DMS114 treated with DMSO at 0.1 percent for 48 hours (cell line): Measurements from ENCODE around the gene SRGAP3.

Source experiments
- DNase-seq: peaks from one replicate; lab custom pipeline; 2025; ENCODE audit not compliant: unreplicated experiment; lab: John Stamatoyannopoulos, UW

SRGAP3 gene

DNA sequence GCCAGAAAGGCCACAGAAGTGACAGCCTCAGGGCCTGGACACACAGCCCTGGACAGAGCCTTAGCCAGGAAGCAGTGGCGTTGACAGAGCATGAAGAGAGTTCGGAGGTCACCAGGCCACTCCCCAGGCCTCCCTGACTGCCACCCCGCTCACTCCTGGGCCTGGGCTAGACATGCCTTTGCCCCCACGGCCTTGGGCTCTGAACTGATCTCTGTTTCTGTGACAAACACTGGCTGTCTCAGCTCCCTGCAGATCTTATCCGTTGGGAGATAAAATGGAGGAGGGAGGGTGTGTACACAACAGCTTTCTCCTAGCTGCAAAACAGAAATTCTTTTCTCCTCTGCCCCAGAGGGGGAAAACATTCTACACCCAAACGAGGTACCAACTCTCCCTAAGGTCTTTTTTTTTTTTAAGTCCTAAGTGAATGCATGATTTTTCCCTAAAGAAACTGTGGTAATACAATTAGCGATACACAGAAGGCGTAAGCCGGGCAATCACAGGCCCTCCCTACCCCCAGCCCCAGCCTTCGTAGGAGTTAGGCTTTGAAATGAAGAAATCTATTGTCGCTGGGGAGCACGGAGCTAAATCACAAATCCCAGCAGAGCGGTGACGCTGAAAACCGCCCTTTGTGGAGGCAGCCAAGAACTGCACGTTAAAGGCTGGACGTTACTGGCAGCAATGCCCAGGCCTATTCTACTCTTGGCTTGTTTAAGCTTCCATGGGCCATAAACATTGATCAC, 45.0 kb downstream of the SRGAP3 start:
- no peak for DNase-seq

DNA sequence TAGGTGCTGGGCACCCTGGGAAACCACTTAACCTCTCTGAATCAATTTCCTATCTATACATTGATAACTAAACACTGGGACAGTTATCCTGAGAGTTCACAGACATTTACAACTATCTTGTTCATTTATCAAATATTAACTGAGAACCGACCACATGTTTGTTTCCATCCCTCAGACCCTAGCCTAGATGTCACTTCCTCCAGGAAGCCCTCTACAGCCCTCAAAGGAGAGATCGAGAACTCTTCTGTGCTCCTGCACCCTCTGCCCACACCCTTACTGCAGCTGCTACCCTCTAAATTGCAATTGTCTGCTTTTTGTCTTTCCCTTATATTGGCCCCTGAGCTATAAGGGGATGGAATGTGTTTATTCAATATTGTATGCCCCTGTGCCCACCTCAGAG, 46.1 kb downstream of the SRGAP3 start:
- no peak for DNase-seq

DNA sequence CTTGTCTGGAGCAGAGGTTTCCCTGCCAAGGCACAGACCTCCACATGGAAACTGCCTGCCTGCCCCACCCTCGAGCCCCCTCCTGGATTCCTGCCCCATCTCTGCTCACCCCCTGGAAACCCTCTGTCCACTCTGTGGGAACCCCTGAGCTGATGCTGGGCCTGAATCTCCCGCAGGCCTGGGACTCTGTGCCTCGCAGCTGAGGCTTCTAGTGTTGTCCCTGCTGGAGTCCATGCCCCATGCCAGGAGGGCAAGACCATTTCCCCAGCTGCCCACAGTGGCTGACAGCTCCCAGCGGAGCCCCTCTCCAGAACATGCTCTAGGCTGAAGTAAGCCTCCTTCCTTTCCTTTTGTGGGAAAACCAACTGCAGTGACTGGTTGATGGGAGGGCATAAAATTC, 46.9 kb downstream of the SRGAP3 start:
- no peak for DNase-seq

DNA sequence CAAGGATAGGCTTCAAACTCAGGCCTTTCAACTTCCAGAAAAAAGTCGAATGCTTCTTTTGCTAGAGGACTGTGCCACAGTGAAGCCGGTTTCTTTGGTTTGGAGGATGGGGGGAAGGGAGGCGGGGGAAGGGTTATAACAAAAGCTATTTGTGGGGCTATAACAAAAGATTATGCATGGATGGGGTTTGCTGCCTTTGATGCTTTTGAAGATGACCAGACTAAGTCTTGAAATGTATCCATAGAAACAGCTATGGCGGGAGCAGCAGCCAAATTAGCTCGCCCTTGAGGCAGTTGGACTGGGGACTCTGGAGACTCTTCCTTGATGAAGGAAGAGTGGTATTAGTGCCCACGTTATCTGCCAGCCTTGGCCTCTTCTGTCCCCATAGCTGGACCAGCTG, 47.5 kb downstream of the SRGAP3 start:
- DNase-seq = no peak

DNA sequence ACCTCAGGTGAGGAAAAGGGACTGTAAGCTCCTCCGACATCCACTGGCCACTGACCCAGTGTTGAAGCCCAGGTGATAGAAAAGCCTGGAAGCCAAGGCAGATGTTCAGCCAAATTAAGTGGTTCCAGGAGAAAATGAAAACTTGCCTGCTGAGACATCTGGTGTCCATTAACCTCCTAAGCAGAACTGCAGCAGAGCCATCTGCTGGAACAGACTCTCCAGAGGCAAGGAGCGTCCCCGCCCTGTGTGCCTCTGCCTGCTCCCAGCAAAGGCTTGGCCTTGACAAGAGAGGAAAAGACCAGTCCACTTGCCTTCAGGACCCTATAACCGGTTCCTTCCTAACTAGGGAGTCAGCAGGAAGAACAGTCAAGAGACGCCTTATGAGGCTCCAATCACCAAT, 48.2 kb downstream of the SRGAP3 start:
- DNase-seq = no peak

- DNase-seq = no peak
These were observed 49.7 kb downstream of the SRGAP3 start for GRCh38 chr3:9199775-9200174.

DNA sequence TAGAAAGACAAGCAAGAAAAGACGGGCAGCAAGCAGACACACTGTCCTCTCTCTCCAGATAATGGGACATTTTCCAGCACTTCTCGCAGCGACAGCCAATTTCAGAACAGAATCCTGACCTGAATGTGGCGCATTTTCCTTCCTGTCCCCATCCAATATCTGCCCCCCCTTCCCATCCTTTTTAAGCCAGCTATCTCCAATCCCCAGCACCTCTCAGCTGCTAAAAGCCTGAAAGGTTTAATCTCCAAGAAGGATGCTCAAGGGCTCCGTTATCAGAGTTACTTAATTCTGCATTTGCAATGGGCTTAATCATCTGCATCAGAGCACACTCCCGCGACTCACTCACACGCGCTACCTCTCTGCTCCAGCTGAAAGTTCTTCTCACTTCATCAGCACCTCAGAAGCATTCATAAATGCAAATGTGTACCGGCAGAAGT, 50.5 kb downstream of the SRGAP3 start:
- DNase-seq = no peak

DNA sequence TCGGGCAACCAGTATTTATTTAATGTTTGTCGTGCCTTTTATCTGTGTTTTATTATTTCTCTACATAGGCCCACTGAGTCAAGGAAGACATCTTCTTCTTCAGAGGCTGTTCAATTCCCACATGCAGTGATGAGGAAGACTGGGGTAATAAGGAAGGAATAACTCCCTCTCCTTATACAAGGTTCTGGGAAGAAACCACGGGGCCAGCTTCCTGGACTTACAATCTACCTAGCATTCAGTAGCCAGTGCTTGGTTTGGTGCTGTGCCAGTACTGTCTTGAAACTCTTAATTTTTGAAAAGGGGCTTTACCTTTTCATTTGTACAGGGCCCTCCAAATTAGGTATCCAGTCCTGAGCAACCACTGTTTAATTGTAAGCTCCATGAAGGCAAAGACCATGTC, 51.2 kb downstream of the SRGAP3 start:
- DNase-seq = no peak

- no peak for DNase-seq
These were observed 53.4 kb downstream of the SRGAP3 start for GRCh38 chr3:9196020-9196419.

DNA sequence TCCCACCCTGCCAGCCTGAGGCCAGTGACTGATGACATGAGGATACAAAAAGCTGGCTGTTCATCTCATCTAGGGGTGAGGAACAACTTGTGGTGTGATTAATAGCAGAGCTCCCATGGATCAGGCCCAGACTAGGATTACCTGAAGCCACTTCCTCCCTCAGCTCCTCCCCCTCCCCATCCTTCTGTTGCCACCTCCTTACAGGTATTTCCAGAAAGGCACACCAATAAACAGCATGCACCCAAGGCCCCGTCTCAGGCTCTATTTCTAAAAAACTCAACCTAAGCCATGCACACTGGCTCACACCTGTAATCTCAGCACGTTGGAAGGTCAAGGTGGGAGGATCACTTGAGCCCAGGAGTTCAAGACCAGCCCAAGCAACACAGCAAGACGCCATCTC, 54.1 kb downstream of the SRGAP3 start:
- no peak for DNase-seq

GRCh38 chr3:9194509-9195184, 54.8 kb downstream of the SRGAP3 start:
- no peak for DNase-seq

DNA sequence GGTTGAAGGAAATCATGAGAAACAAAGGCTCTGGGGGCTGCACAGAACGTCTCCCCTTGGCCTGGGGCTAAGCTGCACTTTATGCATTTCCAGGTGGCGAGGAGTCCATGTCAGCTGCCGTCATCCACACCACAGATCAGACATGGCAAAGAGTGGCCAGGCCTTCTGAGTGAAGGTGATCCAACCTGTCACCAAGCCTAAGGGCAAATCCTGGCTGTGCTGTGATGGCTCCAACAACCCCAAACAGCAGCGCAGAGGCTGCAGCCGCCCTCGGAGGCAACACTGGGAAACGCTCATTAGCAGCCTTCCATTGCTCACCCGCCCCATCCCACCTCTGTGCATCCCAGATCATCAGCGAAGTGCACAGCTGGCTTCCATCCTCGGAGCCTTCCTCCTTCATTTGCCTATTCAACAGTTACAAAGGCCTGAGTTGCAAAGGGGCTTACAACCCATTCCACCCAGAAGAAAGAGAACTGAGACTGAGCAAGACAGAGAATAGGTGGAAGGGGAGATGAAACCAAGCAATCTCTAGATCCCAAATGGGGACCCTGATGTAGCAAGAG, 55.7 kb downstream of the SRGAP3 start:
- no peak for DNase-seq

DNA sequence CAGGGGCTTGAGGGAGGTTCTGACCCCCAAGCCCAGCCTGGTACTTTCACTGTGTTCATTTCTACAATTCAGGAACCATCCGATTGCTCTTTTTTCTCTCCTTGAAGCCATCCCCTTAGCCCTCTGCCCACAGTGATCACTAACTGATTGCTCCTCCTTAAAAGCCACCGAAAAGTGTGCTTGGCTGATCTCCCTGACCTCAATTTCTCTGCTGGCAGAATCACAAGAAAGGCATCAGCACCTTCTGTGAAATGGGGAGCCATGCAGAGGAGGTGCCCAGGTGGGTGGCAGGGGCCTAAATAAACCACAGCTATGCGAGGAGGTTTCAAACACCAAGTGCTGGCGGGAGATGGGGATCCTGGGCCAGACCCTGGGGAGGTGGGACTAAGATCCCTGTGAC, 56.2 kb downstream of the SRGAP3 start:
- DNase-seq = no peak

GRCh38 chr3:9192248-9193025, 57.0 kb downstream of the SRGAP3 start:
- DNase-seq = no peak

- DNase-seq = no peak
These were observed 59.2 kb downstream of the SRGAP3 start for GRCh38 chr3:9190276-9190675.

GRCh38 chr3:9188583-9188982, 60.9 kb downstream of the SRGAP3 start:
- no peak for DNase-seq

GRCh38 chr3:9185701-9186100, 63.7 kb downstream of the SRGAP3 start:
- no peak for DNase-seq

- no peak for DNase-seq
These were observed 64.4 kb downstream of the SRGAP3 start for GRCh38 chr3:9185046-9185445.

DNA sequence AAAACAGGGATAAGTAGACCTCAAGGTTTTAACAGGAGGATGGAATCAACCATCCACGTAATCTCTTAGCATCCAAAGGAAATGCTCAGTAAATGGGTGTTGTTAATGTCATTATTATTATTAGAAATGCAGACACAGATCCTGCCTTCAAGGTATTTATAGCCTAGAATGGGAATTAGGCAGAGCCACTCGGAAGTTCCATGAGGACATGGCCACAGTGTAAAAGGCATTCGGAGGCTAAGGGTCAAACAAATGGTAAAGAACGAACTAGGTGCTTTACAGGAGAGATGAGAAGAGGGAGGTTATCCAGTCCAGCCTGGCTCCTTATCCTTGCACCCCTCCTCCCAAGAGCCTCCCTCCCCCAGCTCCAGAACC, 65.0 kb downstream of the SRGAP3 start:
- no peak for DNase-seq

- no peak for DNase-seq
These were observed 65.5 kb downstream of the SRGAP3 start for GRCh38 chr3:9183811-9184460.

GRCh38 chr3:9183011-9183410, 66.4 kb downstream of the SRGAP3 start:
- DNase-seq = no peak
